IMR-90 (cell line): ENCODE results near the gene HLA-B. TPM values are rescaled to one million over a fixed set of nuclear protein-coding genes. Genes with fewer than 3 reads are reported as not detected.

ENCODE experiments used
- ATAC-seq: fragments of 200-7000 bp; cut with Tn5 transposase; 2 replicates; pipeline ENCODE4 v1.9.1; 2020; ENCODE audit warnings: low read depth, mild to moderate bottlenecking, moderate library complexity
- BruUV-seq: library from RNA; stranded (reverse); fragments of 400-500 nt; replicated peaks from 2 replicates; lab custom pipeline; 2021; lab: Mats Ljungman, UMichigan
- CTCF ChIA-PET: fragments of 300-600 bp; formaldehyde crosslinking; extraction: SDS; loops from one replicate; lab custom pipeline; 2021; ENCODE audit warnings: antibody characterized with exemption; lab: Yijun Ruan, JAX
- POLR2A ChIA-PET: fragments of 300-600 bp; sonication (Branson Sonifier 250); formaldehyde crosslinking; loops from one replicate; lab custom pipeline; 2022; ENCODE audit warnings: antibody characterized with exemption; ENCODE audit not compliant: unreplicated experiment; lab: Charles Lee
- DNase-seq: peaks from one replicate; pipeline ENCODE4 v3.0.0; 2013
- H2AFZ ChIP-seq: replicated peaks from 2 replicates; pipeline ENCODE3; 2013; ENCODE audit warnings: low read length, mild to moderate bottlenecking; ENCODE audit not compliant: poor library complexity
- H2AK5ac ChIP-seq: 2 replicates; pipeline ENCODE4 v1.6.1; 2013; ENCODE audit warnings: low read depth, low read length, inconsistent platforms
- H2AK9ac ChIP-seq: replicated peaks from 2 replicates; pipeline ENCODE3; 2013; ENCODE audit warnings: mild to moderate bottlenecking, low read depth, low read length, moderate library complexity; ENCODE audit not compliant: poor library complexity
- H2BK120ac ChIP-seq: 2 replicates; pipeline ENCODE4 v1.6.1; 2013; ENCODE audit warnings: low read depth, low read length, inconsistent platforms
- H2BK15ac ChIP-seq: 3 replicates; pipeline ENCODE4 v1.6.1; 2013; ENCODE audit warnings: low read depth, low read length, inconsistent platforms
- H2BK20ac ChIP-seq: 2 replicates; pipeline ENCODE4 v1.6.1; 2013; ENCODE audit warnings: low read depth, mild to moderate bottlenecking, inconsistent platforms, low read length, moderate library complexity
- H2BK5ac ChIP-seq: 2 replicates; pipeline ENCODE4 v1.6.1; 2013; ENCODE audit warnings: mild to moderate bottlenecking, low read depth, low read length, inconsistent platforms; ENCODE audit not compliant: poor library complexity, severe bottlenecking
- H3K14ac ChIP-seq: replicated peaks from 2 replicates; pipeline ENCODE4 v1.6.1; 2013; ENCODE audit warnings: low read depth, low read length, inconsistent platforms
- H3K18ac ChIP-seq: 2 replicates; pipeline ENCODE4 v1.6.1; 2013; ENCODE audit warnings: low read depth, low read length, control low read depth
- H3K23ac ChIP-seq: 2 replicates; pipeline ENCODE4 v1.6.1; 2013; ENCODE audit warnings: low read depth, low read length, inconsistent platforms
- H3K27ac ChIP-seq: 2 replicates; pipeline ENCODE4 v1.5.1; 2013; ENCODE audit warnings: mild to moderate bottlenecking, control low read depth, low read length; ENCODE audit not compliant: insufficient read depth
- H3K27me3 ChIP-seq: 2 replicates; pipeline ENCODE4 v1.6.1; 2013; ENCODE audit warnings: low read length; ENCODE audit not compliant: control insufficient read depth, insufficient read depth
- H3K36me3 ChIP-seq: 2 replicates; pipeline ENCODE4 v1.6.1; 2013; ENCODE audit warnings: low read length, mixed read lengths; ENCODE audit not compliant: control insufficient read depth, insufficient read depth
- H3K4ac ChIP-seq: 2 replicates; pipeline ENCODE4 v1.6.1; 2013; ENCODE audit warnings: low read depth, low read length, inconsistent platforms
- H3K4me1 ChIP-seq: 2 replicates; pipeline ENCODE4 v1.6.1; 2013; ENCODE audit warnings: low read length, mixed read lengths; ENCODE audit not compliant: control insufficient read depth, insufficient read depth
- H3K4me2 ChIP-seq: 2 replicates; pipeline ENCODE4 v1.6.1; 2013; ENCODE audit warnings: low read depth, mild to moderate bottlenecking, control low read depth, low read length, moderate library complexity
- H3K4me3 ChIP-seq: 2 replicates; pipeline ENCODE4 v1.5.1; 2013; ENCODE audit warnings: low read depth, mild to moderate bottlenecking, control low read depth, low read length, moderate library complexity; ENCODE audit not compliant: insufficient read depth
- H3K56ac ChIP-seq: 2 replicates; pipeline ENCODE4 v1.6.1; 2013; ENCODE audit warnings: low read length, inconsistent platforms; ENCODE audit not compliant: insufficient read depth; ENCODE audit errors: extremely low read depth
- H3K79me1 ChIP-seq, 2 experiments: 2 replicates each; pipeline ENCODE4 v1.6.1; 2013; ENCODE audit warnings: low read length in 2 of 2, inconsistent platforms in 1 of 2, low read depth in 1 of 2
- H3K9ac ChIP-seq: 2 replicates; pipeline ENCODE4 v1.6.1; 2013; ENCODE audit warnings: low read depth, low read length, control low read depth
- H3K9me1 ChIP-seq: 2 replicates; pipeline ENCODE4 v1.6.1; 2013; ENCODE audit warnings: low read length, inconsistent platforms; ENCODE audit not compliant: insufficient read depth
- H3K9me3 ChIP-seq: 2 replicates; pipeline ENCODE4 v1.6.1; 2013; ENCODE audit warnings: low read length; ENCODE audit not compliant: control insufficient read depth, insufficient read depth
- H4K20me1 ChIP-seq: 2 replicates; pipeline ENCODE4 v1.6.1; 2013; ENCODE audit warnings: low read length, inconsistent platforms; ENCODE audit not compliant: insufficient read depth
- H4K5ac ChIP-seq: 2 replicates; pipeline ENCODE4 v1.6.1; 2013; ENCODE audit warnings: mild to moderate bottlenecking, low read depth, low read length, control low read depth
- H4K8ac ChIP-seq, 2 experiments: 2 replicates each; pipeline ENCODE4 v1.6.1; 2013; ENCODE audit warnings: low read depth in 2 of 2, low read length in 2 of 2, control low read depth in 1 of 2, inconsistent platforms in 1 of 2
- H4K91ac ChIP-seq: 2 replicates; pipeline ENCODE4 v1.6.1; 2013; ENCODE audit warnings: low read depth, low read length, inconsistent platforms; ENCODE audit not compliant: insufficient read depth
- MAFK ChIP-seq: IDR thresholded peaks from 2 replicates; pipeline ENCODE4 v1.6.1; 2012; ENCODE audit warnings: low read depth, low read length, improper control_type of control experiment
- MAZ ChIP-seq: IDR thresholded peaks from 2 replicates; pipeline ENCODE4 v1.6.1; 2012; ENCODE audit warnings: low read depth, mild to moderate bottlenecking, low read length, improper control_type of control experiment, moderate library complexity, borderline replicate concordance
- WGBS, 2 experiments: methylation state at CpG; one replicate each; pipeline versions ENCODE4 v1.1.5 to v1.1.7; 2013; ENCODE audit warnings: missing lambda C conversion rate in 2 of 2; ENCODE audit not compliant: insufficient read length in 1 of 2; ENCODE audit errors: extremely low coverage in 2 of 2; 5-methylcytosine and 5-hydroxymethylcytosine counted together
- dilution Hi-C: fragments of 300-500 bp; cut with HindIII; formaldehyde crosslinking; loops from one replicate; pipeline ENCODE4 v1.14.3; 2018; ENCODE audit warnings: low sequenced_read_pairs; ENCODE audit not compliant: unreplicated experiment
- in situ Hi-C: fragments of 300-500 bp; cut with MboI; formaldehyde crosslinking; loops from 3 replicates; pipeline ENCODE4 v1.14.3; 2019; ENCODE audit warnings: low sequenced_read_pairs, inconsistent platforms, mixed read lengths
- intact Hi-C: fragments of 100-400 bp; cut with micrococcal nuclease; formaldehyde crosslinking; loops from 2 replicates; pipeline ENCODE4 v1.10.0; 2022
- polyA plus RNA-seq, 3 experiments: library from polyadenylated mRNA; depleted of rRNA; stranded (reverse); fragments of >200 nt; gene quantifications; 2 replicates each; pipeline ENCODE4 v1.2.3, GENCODE V29; 2012; ENCODE audit warnings: low replicate concordance in 1 of 3
- total RNA-seq: library from RNA; depleted of rRNA; stranded (reverse); fragments of >200 nt; gene quantifications from 2 replicates; pipeline ENCODE4 v1.2.3, GENCODE V29; 2012

HLA-B gene
- total and polyA plus RNA-seq, 2 of the 4 experiments (the other 2 are of a cell fraction): 44.1 to 309 TPM

DNA sequence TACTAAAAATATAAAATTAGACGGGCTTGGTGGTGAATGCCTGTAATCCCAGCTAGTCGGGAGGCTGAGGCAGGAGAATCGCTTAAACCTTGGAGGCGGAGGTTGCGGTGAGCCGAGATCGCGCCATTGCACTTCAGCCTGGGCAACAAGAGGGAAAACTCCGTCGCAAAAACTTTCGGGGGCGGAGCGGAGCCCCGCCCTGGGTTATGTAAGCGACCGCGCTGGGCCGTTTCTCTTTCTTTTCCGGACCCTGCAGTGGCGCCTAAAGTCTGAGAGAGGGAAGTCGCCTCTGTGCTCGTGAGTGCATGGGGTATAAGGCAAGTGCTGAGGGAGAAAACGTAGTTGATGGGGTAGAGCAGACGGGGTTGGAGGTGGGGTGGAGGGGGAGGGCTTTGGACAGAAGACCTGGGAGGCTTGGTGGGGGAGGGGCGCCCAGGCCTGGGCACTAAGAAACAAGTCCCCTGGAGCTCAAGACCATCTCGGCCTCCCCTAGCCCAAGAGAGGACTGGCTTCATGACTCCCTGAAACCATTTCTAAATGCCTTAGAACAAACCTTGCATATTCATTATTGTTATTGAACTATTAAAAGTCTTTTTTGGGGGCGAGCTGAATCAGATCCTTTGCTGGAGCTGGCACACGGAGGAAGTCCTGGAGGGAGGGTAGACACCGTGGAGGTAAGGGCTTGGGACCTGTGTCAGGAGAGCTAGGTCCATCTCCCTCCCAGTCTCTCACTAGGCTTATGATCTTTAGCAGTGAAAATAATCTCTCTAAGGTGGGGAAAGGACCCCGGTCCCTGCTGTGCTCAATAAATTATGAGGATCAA is 43.7 kb upstream of the HLA-B start:
- H3K23ac ChIP-seq: peak overlapping the region; percentile 92
- peaks cover 5% of the 10 kb centered on the region for H3K4me1 ChIP-seq
- no TSS peak for BruUV-seq
- peak overlapping the region; percentile 92 for H3K4ac ChIP-seq
- H3K4me2 ChIP-seq: peak overlapping the region; percentile 80
- peak overlapping the region; percentile 94 for H2BK15ac ChIP-seq
- 7% methylated on average over 15 of the region's 30 CpGs; no CpG with 5 or more reads in 1 of the 2 experiments for WGBS, 2 experiments
- peak overlapping the region; percentile 98 for H2AK5ac ChIP-seq
- no peaks in the 10 kb centered on the region for H3K9me3 ChIP-seq
- H3K9me1 ChIP-seq: peaks cover 7% of the 10 kb centered on the region
- H3K9ac ChIP-seq: peak overlapping the region; percentile 80
- no peaks in the 10 kb centered on the region for H3K27me3 ChIP-seq
- ATAC-seq: peak; percentile 6; the same call in 1 of the 2 replicates
- POLR2A ChIA-PET: no interaction called here
- peak overlapping the region; percentile 58 for H4K5ac ChIP-seq
- H2BK120ac ChIP-seq: peak overlapping the region; percentile 77
- peak overlapping the region; percentile 88 for H4K91ac ChIP-seq
- peak overlapping the region; percentile 98 for H3K14ac ChIP-seq
- H3K18ac ChIP-seq: peak overlapping the region; percentile 67
- H2BK5ac ChIP-seq: peak overlapping the region; percentile 84
- peak; percentile 14; the same call in 1 of the 2 replicates for TF ChIP-seq MAZ
- TF ChIP-seq MAFK: no peak
- CTCF ChIA-PET: interaction anchor here (1.2 kb wide), 1 partner anchor 42 kb away, joined by 3 read pairs; no protein-coding TSS in a partner anchor
- peak overlapping the region; percentile 72 for H3K4me3 ChIP-seq
- H3K36me3 ChIP-seq: no peaks in the 10 kb centered on the region
- H2AK9ac ChIP-seq: peak overlapping the region; percentile 96
- in situ Hi-C loops (loop anchor here (5.0 kb wide), 1 partner anchor 42 kb away; no protein-coding TSS in a partner anchor), intact Hi-C loops (loop anchor here (1.0 to 5.0 kb wide), 2 partner anchors 92 to 146 kb away; partner anchors contain the start of gene ATP6V1G2), dilution Hi-C loops (no loop called here)
- H2BK20ac ChIP-seq: peak overlapping the region; percentile 81
- peak overlapping the region; percentile 79 to 92 for H4K8ac ChIP-seq
- peak overlapping the region; percentile 86 for H2AFZ ChIP-seq
- peaks cover 25% of the 10 kb centered on the region for H4K20me1 ChIP-seq
- peak overlapping the region; percentile 85 for H3K27ac ChIP-seq
- H3K56ac ChIP-seq: peak overlapping the region; percentile 94
- peak; percentile 34 for DNase-seq
- H3K79me1 ChIP-seq: peaks cover 4 to 59% of the 10 kb centered on the region in 2 experiments; a peak in 3 of 4 replicates
